ENCODE results near the gene CNKSR1. TPM values are rescaled to one million over a fixed set of nuclear protein-coding genes. Genes with fewer than 3 reads are reported as not detected.
A peak's percentile ranks its signal among the peaks of the same experiment; 100 is the strongest.
"Not testable (repeated sequence)": the region's sequence is repeated elsewhere in the genome, so short reads cannot be mapped to it uniquely, and the experiment has no call there.

Gene CNKSR1
- total RNA-seq, 1 donor from 2014 or later, result 21.9 TPM

DNA sequence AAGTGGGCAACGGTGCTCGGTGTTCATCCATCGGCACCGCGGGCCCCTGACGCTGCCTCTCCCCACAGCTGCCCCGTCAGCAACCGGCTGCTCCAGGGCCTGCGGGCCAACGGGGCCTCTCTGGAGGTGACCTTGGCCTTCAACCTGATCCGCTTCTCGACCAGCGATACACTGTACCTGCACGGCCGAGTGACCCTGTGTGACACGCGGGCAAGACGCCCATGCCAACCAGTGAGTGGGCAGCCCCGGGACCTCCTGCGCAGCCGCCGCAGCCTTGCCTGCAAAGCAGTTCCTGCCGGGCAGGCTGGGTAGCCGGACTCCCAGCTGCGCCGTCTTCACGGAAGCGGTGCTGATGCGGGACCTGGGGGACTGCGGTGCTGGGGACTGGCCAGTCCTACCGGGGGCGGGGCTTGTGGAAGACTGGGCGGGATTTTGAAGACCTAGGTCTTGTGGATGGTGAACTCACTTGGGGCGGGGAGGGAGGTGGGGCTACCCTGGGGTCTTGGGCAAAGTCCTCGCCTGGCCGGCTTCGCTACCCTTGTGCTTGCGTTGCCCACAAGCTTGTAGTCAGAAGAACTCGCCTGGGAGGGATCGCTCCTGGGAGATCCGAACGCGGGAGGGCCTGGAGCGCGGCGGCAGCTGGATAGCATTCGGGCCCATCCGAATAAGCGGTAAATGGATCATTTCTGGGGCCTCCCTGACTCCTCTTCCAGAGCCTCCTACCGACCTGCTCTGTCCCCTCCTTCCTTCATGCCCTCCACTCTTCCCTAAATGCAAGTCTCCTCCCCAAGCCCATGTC is 47.9 kb downstream of the CNKSR1 start:
- Histone ChIP-seq H3K4me1 (peaks cover 15% of the 10 kb centered on the region), H3K36me3 (no peaks in the 10 kb centered on the region), H3K27ac (no peak overlapping the region), H3K9me3 (no peaks in the 10 kb centered on the region), H3K4me3 (peak overlapping the region; percentile 40 to 42), H3K27me3 (no peaks in the 10 kb centered on the region)
- no peak for DNase-seq (ENCODE audit: extremely low spot score in 2 of 2)
- intact Hi-C loops (cut with DNase I), result no loop called here
- no peak for TF ChIP-seq POLR2AphosphoS5 (IDR thresholded peaks at IDR 0.05; ENCODE audit: insufficient read depth in 1 of 2, low read depth in 1 of 2)
- TF ChIP-seq, protein P1, sequence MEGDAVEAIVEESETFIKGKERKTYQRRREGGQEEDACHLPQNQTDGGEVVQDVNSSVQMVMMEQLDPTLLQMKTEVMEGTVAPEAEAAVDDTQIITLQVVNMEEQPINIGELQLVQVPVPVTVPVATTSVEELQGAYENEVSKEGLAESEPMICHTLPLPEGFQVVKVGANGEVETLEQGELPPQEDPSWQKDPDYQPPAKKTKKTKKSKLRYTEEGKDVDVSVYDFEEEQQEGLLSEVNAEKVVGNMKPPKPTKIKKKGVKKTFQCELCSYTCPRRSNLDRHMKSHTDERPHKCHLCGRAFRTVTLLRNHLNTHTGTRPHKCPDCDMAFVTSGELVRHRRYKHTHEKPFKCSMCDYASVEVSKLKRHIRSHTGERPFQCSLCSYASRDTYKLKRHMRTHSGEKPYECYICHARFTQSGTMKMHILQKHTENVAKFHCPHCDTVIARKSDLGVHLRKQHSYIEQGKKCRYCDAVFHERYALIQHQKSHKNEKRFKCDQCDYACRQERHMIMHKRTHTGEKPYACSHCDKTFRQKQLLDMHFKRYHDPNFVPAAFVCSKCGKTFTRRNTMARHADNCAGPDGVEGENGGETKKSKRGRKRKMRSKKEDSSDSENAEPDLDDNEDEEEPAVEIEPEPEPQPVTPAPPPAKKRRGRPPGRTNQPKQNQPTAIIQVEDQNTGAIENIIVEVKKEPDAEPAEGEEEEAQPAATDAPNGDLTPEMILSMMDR (IDR thresholded peaks at IDR 0.05), result no peak
- no peak for TF ChIP-seq POLR2A (IDR thresholded peaks at IDR 0.05)

DNA sequence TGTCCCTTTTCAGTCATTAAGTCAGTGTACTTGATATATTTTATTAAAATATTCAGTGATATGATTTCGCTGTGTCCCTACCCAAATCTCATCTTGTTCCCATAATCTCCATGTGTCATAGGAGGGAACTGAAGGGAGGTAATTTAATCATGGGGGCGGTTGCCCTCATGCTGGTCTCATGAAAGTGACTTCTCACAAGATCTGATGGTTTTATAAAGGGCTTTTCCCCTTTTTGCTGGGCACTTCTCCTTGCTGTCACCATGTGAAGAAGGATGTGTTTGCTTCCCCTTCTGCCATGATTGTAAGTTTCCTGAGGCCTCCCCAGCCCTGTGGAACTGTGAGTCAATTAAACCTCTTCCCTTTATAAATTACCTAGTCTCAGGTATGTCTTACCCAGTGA is 53.4 kb downstream of the CNKSR1 start:
- intact Hi-C loops (cut with DNase I); H3K27me3 ChIP-seq; H3K9me3 ChIP-seq: not testable (repeated sequence)

DNA sequence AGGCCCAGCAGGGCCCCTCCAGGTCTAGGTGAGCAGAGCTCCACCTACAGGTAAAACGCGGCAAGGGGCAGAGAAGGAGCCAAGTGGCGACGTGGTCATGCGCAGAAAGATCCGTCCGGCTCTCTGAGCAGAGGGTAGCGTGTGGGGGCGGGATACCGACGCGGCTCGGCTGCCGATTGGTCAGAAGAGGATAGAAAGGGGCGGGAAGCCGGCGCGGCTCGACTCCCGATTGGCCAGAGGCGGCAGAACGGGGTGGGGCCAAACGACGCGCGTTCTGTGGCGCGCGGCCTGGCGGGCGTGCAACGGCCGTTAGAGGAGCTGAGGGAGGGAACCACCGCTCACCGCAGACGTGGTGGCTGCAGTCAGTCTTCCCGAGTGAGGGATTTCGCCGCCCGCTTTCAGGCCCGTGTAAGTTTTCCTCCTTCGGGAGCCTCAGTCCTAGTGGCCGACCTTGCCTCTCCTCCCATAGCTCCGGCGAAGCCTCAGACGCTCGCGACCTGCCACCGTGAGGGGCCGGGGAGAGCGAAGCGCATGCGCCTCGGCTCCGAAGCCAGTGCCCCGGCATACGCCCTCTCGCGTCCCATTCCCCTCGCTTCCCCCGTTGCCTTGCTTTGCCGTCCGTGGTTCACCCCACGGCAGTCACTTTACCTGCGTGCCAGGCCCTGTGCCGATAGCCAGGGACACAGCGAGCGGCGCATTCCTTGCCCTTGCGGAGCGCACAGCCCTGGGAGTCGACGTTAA is 56.8 kb downstream of the CNKSR1 start, which contains the start of gene CEP85:
CEP85 (plus strand) TSS at position 298 of the 741 bp plus-strand sequence. CDS start 5,584 bp downstream, outside the sequence.
- no peaks in the 10 kb centered on the region for H3K27me3 ChIP-seq
- H3K4me1 ChIP-seq, result peaks cover 6% of the 10 kb centered on the region
- no peaks in the 10 kb centered on the region for H3K36me3 ChIP-seq
- intact Hi-C loops (cut with DNase I), result no loop called here
- TF ChIP-seq, protein P1 (IDR thresholded peaks at IDR 0.05), result peak; percentile 20 to 59 (median 49)
- TF ChIP-seq POLR2A (IDR thresholded peaks at IDR 0.05), result peak; percentile 25 to 58
- peak; percentile 86 to 89 for TF ChIP-seq POLR2AphosphoS5 (IDR thresholded peaks at IDR 0.05; ENCODE audit: insufficient read depth in 1 of 2, low read depth in 1 of 2)
- DNase-seq (ENCODE audit: extremely low spot score in 2 of 2), result peak in 1 of 2 donors; percentile 97
- peak within 1 kb of the TSS; percentile 84 for H3K27ac ChIP-seq
- H3K9me3 ChIP-seq, result no peaks in the 10 kb centered on the region
- H3K4me3 ChIP-seq, result peak within 1 kb of the TSS; percentile 65 to 85

More for the DNA sequence above, 53.4 kb downstream of the CNKSR1 start:
- H3K27ac ChIP-seq; H3K4me3 ChIP-seq; H3K36me3 ChIP-seq; DNase-seq (ENCODE audit: extremely low spot score in 2 of 2): not testable (repeated sequence)
- peaks cover 11% of the 10 kb centered on the region for H3K4me1 ChIP-seq

DNA sequence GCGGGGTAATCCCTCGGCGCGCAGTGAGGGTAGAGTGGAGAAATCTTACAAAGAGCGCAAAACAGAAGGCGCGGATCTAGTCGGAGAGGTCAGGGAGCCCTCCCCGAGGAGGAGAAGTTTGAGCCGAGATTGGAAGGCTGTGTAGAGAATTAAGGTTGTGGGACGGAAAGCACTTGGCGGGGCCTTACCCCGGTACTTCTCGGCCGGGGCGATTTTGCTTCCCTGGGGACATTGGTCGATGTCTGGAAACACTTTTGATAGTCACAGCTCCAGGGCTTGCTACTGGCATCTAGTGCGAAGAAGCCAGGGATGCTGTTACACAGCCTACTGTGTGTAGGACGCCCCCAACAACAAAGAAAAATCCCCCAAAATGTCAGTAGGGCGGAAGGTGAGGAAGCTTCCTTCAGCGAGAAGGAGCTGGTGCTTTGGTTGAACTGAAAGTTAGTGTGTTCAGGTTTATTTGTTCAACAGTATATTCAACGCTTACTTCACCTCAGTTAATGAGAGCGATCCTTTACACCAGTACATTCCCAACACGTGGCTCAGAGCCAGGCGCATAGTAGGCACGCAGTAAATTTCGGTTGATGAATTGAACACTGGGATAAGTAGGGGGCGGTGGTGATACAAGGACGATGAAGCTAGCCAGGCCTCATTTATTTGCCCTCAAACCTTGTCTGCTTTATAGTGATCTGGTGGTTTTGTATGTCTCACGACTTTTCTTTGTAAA is 57.5 kb downstream of the CNKSR1 start:
- intact Hi-C loops (cut with DNase I), result no loop called here

More for the DNA sequence above, 57.5 kb downstream of the CNKSR1 start:
- Histone ChIP-seq H3K36me3 (no peaks in the 10 kb centered on the region), H3K4me3 (peak overlapping the region; percentile 65 to 85), H3K4me1 (peaks cover 6% of the 10 kb centered on the region), H3K27me3 (no peaks in the 10 kb centered on the region), H3K27ac (peak overlapping the region; percentile 84), H3K9me3 (no peaks in the 10 kb centered on the region)
- DNase-seq (ENCODE audit: extremely low spot score in 2 of 2), result no peak
- TF ChIP-seq POLR2AphosphoS5 (IDR thresholded peaks at IDR 0.05; ENCODE audit: insufficient read depth in 1 of 2, low read depth in 1 of 2), result peak in 1 of 2 donors; percentile 35
- TF ChIP-seq, protein P1 (IDR thresholded peaks at IDR 0.05), result no peak
